Measurements from ENCODE around the gene WDCP.
"Not testable (repeated sequence)": the region's sequence is repeated elsewhere in the genome, so short reads cannot be mapped to it uniquely, and the experiment has no call there.

Gene WDCP

GRCh38 chr2:24046930-24047702 is at the start of gene WDCP:
WDCP (minus strand) TSS chr2:24047391; CDS start chr2:24039494, 7,897 bp downstream.
- peak; percentile 79 to 87 for DNase-seq (ENCODE audit: low read depth in 1 of 2, low spot score in 1 of 2)

- not testable (repeated sequence) for DNase-seq (ENCODE audit: low read depth in 1 of 2, low spot score in 1 of 2)
These were observed 48.0 kb upstream of the WDCP start for GRCh38 chr2:24095171-24095677.

- not testable (repeated sequence) for DNase-seq (ENCODE audit: low read depth in 1 of 2, low spot score in 1 of 2)
These were observed 46.1 kb upstream of the WDCP start for GRCh38 chr2:24093270-24093669.

GRCh38 chr2:24088821-24089359 is 41.7 kb upstream of the WDCP start:
- DNase-seq (ENCODE audit: low read depth in 1 of 2, low spot score in 1 of 2): no peak

GRCh38 chr2:24087032-24087431 is 39.8 kb upstream of the WDCP start:
- no peak for DNase-seq (ENCODE audit: low read depth in 1 of 2, low spot score in 1 of 2)

GRCh38 chr2:24086241-24086640 is 39.0 kb upstream of the WDCP start:
- no peak for DNase-seq (ENCODE audit: low read depth in 1 of 2, low spot score in 1 of 2)

- DNase-seq (ENCODE audit: low read depth in 1 of 2, low spot score in 1 of 2): no peak
These were observed 38.0 kb upstream of the WDCP start for GRCh38 chr2:24085200-24085489.

GRCh38 chr2:24084386-24085199 is 37.4 kb upstream of the WDCP start, which contains the start of gene TP53I3:
TP53I3 (minus strand) TSS chr2:24084834; CDS start chr2:24084326, 508 bp downstream.
- peak; percentile 69 to 76 for DNase-seq (ENCODE audit: low read depth in 1 of 2, low spot score in 1 of 2)

GRCh38 chr2:24083567-24084385 is 36.6 kb upstream of the WDCP start:
- no peak for DNase-seq (ENCODE audit: low read depth in 1 of 2, low spot score in 1 of 2)

- no peak for DNase-seq (ENCODE audit: low read depth in 1 of 2, low spot score in 1 of 2)
These were observed 35.8 kb upstream of the WDCP start for GRCh38 chr2:24082787-24083566.

- no peak for DNase-seq (ENCODE audit: low read depth in 1 of 2, low spot score in 1 of 2)
These were observed 33.5 kb upstream of the WDCP start for GRCh38 chr2:24080701-24081100.

GRCh38 chr2:24077879-24078278 is 30.7 kb upstream of the WDCP start:
- DNase-seq (ENCODE audit: low read depth in 1 of 2, low spot score in 1 of 2): no peak

GRCh38 chr2:24077535-24077877 is 30.3 kb upstream of the WDCP start:
- no peak for DNase-seq (ENCODE audit: low read depth in 1 of 2, low spot score in 1 of 2)

GRCh38 chr2:24076849-24077534 is 29.8 kb upstream of the WDCP start:
- no peak for DNase-seq (ENCODE audit: low read depth in 1 of 2, low spot score in 1 of 2)

GRCh38 chr2:24075915-24076848 is 29.0 kb upstream of the WDCP start, which contains the start of gene SF3B6:
SF3B6 (minus strand) TSS chr2:24076326; CDS start chr2:24076229, 97 bp downstream.
- DNase-seq (ENCODE audit: low read depth in 1 of 2, low spot score in 1 of 2): peak; percentile 98 to 99

GRCh38 chr2:24075259-24075658 is 28.1 kb upstream of the WDCP start:
- no peak for DNase-seq (ENCODE audit: low read depth in 1 of 2, low spot score in 1 of 2)

- no peak for DNase-seq (ENCODE audit: low read depth in 1 of 2, low spot score in 1 of 2)
These were observed 26.6 kb upstream of the WDCP start for GRCh38 chr2:24073816-24074215.

- DNase-seq (ENCODE audit: low read depth in 1 of 2, low spot score in 1 of 2): no peak
These were observed 25.1 kb upstream of the WDCP start for GRCh38 chr2:24072259-24072658.

GRCh38 chr2:24065341-24065740 is 18.1 kb upstream of the WDCP start:
- DNase-seq (ENCODE audit: low read depth in 1 of 2, low spot score in 1 of 2): no peak

Measured in activated T-helper 1 cell treated with anti-CD3 and anti-CD28 coated beads, Interleukin-2, amount 50 U/mL, for 16 hours (primary cell).